Measurements from ENCODE around the gene PARD3.

Gene PARD3

GRCh38 chr10:34164029-34164428, 651.1 kb downstream of the PARD3 start:
- Histone ChIP-seq H3K9ac (no peak overlapping the region), H3K79me2 (ENCODE audit: insufficient read depth, low read depth) (no peaks in the 10 kb centered on the region), H3K27ac (no peak overlapping the region), H3K27me3 (ENCODE audit: insufficient read depth, low read depth) (no peaks in the 10 kb centered on the region), H2AFZ (ENCODE audit: low read depth) (no peak overlapping the region), H4K20me1 (ENCODE audit: insufficient read depth) (no peaks in the 10 kb centered on the region), H3K36me3 (ENCODE audit: insufficient read depth) (no peaks in the 10 kb centered on the region; the same call in 1 of the 2 replicates), H3K4me3 (IDR thresholded peaks at IDR 0.05; ENCODE audit: insufficient read depth, low read depth, low read length) (no peak overlapping the region), H3K4me1 (ENCODE audit: low read depth, poor library complexity, severe bottlenecking) (no peaks in the 10 kb centered on the region), H3K4me2 (no peak overlapping the region)
- TF ChIP-seq, protein P1, sequence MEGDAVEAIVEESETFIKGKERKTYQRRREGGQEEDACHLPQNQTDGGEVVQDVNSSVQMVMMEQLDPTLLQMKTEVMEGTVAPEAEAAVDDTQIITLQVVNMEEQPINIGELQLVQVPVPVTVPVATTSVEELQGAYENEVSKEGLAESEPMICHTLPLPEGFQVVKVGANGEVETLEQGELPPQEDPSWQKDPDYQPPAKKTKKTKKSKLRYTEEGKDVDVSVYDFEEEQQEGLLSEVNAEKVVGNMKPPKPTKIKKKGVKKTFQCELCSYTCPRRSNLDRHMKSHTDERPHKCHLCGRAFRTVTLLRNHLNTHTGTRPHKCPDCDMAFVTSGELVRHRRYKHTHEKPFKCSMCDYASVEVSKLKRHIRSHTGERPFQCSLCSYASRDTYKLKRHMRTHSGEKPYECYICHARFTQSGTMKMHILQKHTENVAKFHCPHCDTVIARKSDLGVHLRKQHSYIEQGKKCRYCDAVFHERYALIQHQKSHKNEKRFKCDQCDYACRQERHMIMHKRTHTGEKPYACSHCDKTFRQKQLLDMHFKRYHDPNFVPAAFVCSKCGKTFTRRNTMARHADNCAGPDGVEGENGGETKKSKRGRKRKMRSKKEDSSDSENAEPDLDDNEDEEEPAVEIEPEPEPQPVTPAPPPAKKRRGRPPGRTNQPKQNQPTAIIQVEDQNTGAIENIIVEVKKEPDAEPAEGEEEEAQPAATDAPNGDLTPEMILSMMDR (conservative IDR thresholded peaks at IDR 0.05; ENCODE audit: low read depth, low read length), result no peak

DNA sequence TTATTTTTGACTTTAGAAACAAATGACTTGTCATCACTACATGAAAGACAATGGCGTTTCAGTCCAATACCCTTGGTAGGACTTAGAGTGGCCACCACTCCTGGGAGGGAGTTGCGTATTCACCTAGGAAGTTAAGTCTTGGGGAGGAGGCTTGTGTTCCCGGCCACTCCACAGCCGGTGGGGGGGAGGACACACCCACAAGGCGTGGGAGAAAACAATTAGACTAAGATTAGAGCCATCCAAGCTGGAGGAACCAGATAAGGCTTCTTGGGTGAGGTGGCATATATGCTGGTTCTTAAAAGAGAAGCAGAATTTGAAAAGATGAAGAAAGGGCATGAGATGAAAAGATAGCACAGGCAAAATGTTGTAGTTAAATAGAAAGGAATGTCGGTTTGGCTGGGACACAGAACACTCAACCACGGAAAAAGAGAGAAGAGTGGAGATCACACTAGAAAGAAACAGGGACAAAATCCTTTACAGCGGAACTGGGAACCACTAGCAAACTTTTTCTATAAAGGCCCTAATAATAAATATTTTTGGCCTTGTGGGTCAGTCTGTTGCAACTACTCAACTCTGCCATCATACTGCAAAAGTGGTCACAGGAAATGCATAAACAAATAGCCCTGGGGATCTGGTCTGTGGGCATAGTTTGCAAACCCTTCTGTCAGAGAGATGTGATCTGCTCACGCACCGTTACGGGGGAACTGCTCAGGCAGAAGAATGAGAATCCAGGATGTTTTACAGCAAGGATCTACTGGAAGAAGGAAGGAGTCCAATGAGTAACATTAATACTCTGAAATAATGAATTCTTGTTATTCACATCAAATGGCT, 651.8 kb downstream of the PARD3 start:
- H3K27me3 ChIP-seq (ENCODE audit: insufficient read depth, low read depth), result no peaks in the 10 kb centered on the region
- no peak overlapping the region for H3K4me3 ChIP-seq (IDR thresholded peaks at IDR 0.05; ENCODE audit: insufficient read depth, low read depth, low read length)
- no peak overlapping the region for H2AFZ ChIP-seq (ENCODE audit: low read depth)
- no peak overlapping the region for H3K27ac ChIP-seq
- H3K36me3 ChIP-seq (ENCODE audit: insufficient read depth), result no peaks in the 10 kb centered on the region; the same call in 1 of the 2 replicates
- no peaks in the 10 kb centered on the region for H3K4me1 ChIP-seq (ENCODE audit: low read depth, poor library complexity, severe bottlenecking)
- H4K20me1 ChIP-seq (ENCODE audit: insufficient read depth), result no peaks in the 10 kb centered on the region
- H3K4me2 ChIP-seq, result no peak overlapping the region
- TF ChIP-seq, protein P1 (conservative IDR thresholded peaks at IDR 0.05; ENCODE audit: low read depth, low read length), result no peak
- no peak overlapping the region for H3K9ac ChIP-seq
- H3K79me2 ChIP-seq (ENCODE audit: insufficient read depth, low read depth), result no peaks in the 10 kb centered on the region

- no peak overlapping the region for H3K4me3 ChIP-seq (IDR thresholded peaks at IDR 0.05; ENCODE audit: insufficient read depth, low read depth, low read length)
- no peaks in the 10 kb centered on the region for H3K27me3 ChIP-seq (ENCODE audit: insufficient read depth, low read depth)
- TF ChIP-seq, protein P1 (conservative IDR thresholded peaks at IDR 0.05; ENCODE audit: low read depth, low read length), result no peak
- H3K36me3 ChIP-seq (ENCODE audit: insufficient read depth), result no peaks in the 10 kb centered on the region; the same call in 1 of the 2 replicates
- H3K27ac ChIP-seq, result no peak overlapping the region
- H3K9ac ChIP-seq, result no peak overlapping the region
- no peaks in the 10 kb centered on the region for H4K20me1 ChIP-seq (ENCODE audit: insufficient read depth)
- H2AFZ ChIP-seq (ENCODE audit: low read depth), result no peak overlapping the region
- H3K4me1 ChIP-seq (ENCODE audit: low read depth, poor library complexity, severe bottlenecking), result no peaks in the 10 kb centered on the region
- H3K4me2 ChIP-seq, result no peak overlapping the region
- H3K79me2 ChIP-seq (ENCODE audit: insufficient read depth, low read depth), result no peaks in the 10 kb centered on the region
These were observed 653.2 kb downstream of the PARD3 start for GRCh38 chr10:34161777-34162370.

DNA sequence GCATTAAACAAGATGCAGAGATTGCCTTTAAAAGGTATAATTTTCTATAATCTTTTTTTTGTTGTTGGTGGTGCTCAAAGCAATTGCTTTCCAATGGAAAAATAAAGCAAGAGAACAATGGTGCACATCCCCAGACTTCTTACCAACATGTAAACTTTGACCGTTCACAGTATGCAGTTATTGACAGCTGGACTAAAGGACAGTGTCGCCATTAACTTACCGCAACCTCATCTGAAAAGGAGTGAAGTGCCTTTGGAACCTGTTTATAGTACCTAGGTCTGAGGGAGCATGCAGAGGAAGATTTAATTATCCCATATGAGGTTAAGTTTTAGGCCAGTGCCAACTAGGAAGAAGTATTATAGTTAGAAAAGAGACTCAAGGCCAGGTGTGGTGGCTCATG, 654.5 kb downstream of the PARD3 start:
- H3K27ac ChIP-seq, result no peak overlapping the region
- no peaks in the 10 kb centered on the region for H4K20me1 ChIP-seq (ENCODE audit: insufficient read depth)
- no peak overlapping the region for H3K9ac ChIP-seq
- H3K4me2 ChIP-seq, result no peak overlapping the region
- H3K4me3 ChIP-seq (IDR thresholded peaks at IDR 0.05; ENCODE audit: insufficient read depth, low read depth, low read length), result no peak overlapping the region
- TF ChIP-seq, protein P1 (conservative IDR thresholded peaks at IDR 0.05; ENCODE audit: low read depth, low read length), result no peak
- H3K36me3 ChIP-seq (ENCODE audit: insufficient read depth), result no peaks in the 10 kb centered on the region; the same call in 1 of the 2 replicates
- no peaks in the 10 kb centered on the region for H3K4me1 ChIP-seq (ENCODE audit: low read depth, poor library complexity, severe bottlenecking)
- no peaks in the 10 kb centered on the region for H3K79me2 ChIP-seq (ENCODE audit: insufficient read depth, low read depth)
- H2AFZ ChIP-seq (ENCODE audit: low read depth), result no peak overlapping the region
- no peaks in the 10 kb centered on the region for H3K27me3 ChIP-seq (ENCODE audit: insufficient read depth, low read depth)

All from KMS-11 (cell line).